GM12878 (cell line): ENCODE results near the gene TRA2B. TPM values are rescaled to one million over a fixed set of nuclear protein-coding genes. Genes with fewer than 3 reads are reported as not detected.

Experiments
- ATAC-seq: fragments of 200-7000 bp; cut with Tn5 transposase; 3 replicates; pipeline ENCODE4 v1.9.1; 2020; ENCODE audit warnings: mild to moderate bottlenecking, moderate library complexity
- BruUV-seq: library from RNA; stranded (reverse); fragments of 400-500 nt; replicated peaks from 2 replicates; lab custom pipeline; 2021; lab: Mats Ljungman, UMichigan
- CTCF ChIA-PET: fragments of 300-600 bp; sonication (Branson Sonifier 250); formaldehyde crosslinking; extraction: SDS; loops from one replicate; lab custom pipeline; 2021; ENCODE audit warnings: inconsistent platforms; lab: Yijun Ruan, JAX
- POLR2A ChIA-PET: fragments of 350-600 bp; formaldehyde crosslinking; extraction: SDS; loops from one replicate; lab custom pipeline; 2021; ENCODE audit warnings: inconsistent platforms; lab: Charles Lee
- RAD21 ChIA-PET: fragments of 300-600 bp; sonication (Branson Sonifier 250); formaldehyde crosslinking; loops from one replicate; lab custom pipeline; 2023; ENCODE audit warnings: antibody characterized with exemption; ENCODE audit not compliant: unreplicated experiment; lab: Charles Lee
- SMC1A ChIA-PET: fragments of 300-600 bp; sonication (Branson Sonifier 250); formaldehyde crosslinking; loops from one replicate; lab custom pipeline; 2023; ENCODE audit not compliant: unreplicated experiment, uncharacterized antibody; lab: Charles Lee
- DNase-seq: peaks from one replicate; pipeline ENCODE4 v3.0.0-alpha.2; 2011; ENCODE audit warnings: low read depth, low spot score
- FAIRE-seq: peaks from 3 replicates; lab custom pipeline; 2011; peaks lifted over from hg19 to GRCh38; lab: Jason Lieb, UNC
- H2AFZ ChIP-seq: 2 replicates; pipeline ENCODE4 v1.6.0; 2011; ENCODE audit warnings: low read depth, low read length, control low read depth; ENCODE audit not compliant: control insufficient read depth
- H3K27ac ChIP-seq: 2 replicates; pipeline ENCODE4 v1.5.1; 2011; ENCODE audit warnings: control low read depth; ENCODE audit not compliant: control insufficient read depth, insufficient read depth
- H3K27me3 ChIP-seq, 2 experiments: replicated peaks in 1 of 2; 2 replicates each; pipeline versions ENCODE4 v1.6.0 to v1.6.1; 2011; ENCODE audit warnings: low read length in 1 of 2; ENCODE audit not compliant: control insufficient read depth in 2 of 2, insufficient read depth in 2 of 2
- H3K36me3 ChIP-seq, 2 experiments: 2 replicates each; pipeline ENCODE4 v1.5.1; 2011; ENCODE audit warnings: low read length in 1 of 2; ENCODE audit not compliant: control insufficient read depth in 2 of 2, insufficient read depth in 2 of 2
- H3K4me1 ChIP-seq: 2 replicates; pipeline ENCODE4 v1.6.1; 2011; ENCODE audit warnings: mild to moderate bottlenecking, low read length, moderate library complexity, mixed read lengths; ENCODE audit not compliant: control insufficient read depth, insufficient read depth
- H3K4me2 ChIP-seq: 2 replicates; pipeline ENCODE4 v1.6.0; 2011; ENCODE audit warnings: control low read depth; ENCODE audit not compliant: control insufficient read depth, insufficient read depth
- H3K4me3 ChIP-seq: fragments of 200-600 bp; sonication (generic); 2 replicates; pipeline ENCODE4 v1.5.1; 2016
- H3K79me2 ChIP-seq: 2 replicates; pipeline ENCODE4 v1.6.0; 2011; ENCODE audit warnings: low read length; ENCODE audit not compliant: control insufficient read depth, insufficient read depth
- H3K9ac ChIP-seq: 2 replicates; pipeline ENCODE4 v1.8.0; 2011; ENCODE audit warnings: low read length, control low read depth, mixed read lengths; ENCODE audit not compliant: control insufficient read depth, insufficient read depth
- H3K9me3 ChIP-seq: replicated peaks from 3 replicates; pipeline ENCODE4 v1.5.1; 2011; ENCODE audit warnings: mild to moderate bottlenecking, low read length; ENCODE audit not compliant: control insufficient read depth, insufficient read depth
- H4K20me1 ChIP-seq: 2 replicates; pipeline ENCODE4 v1.6.0; 2011; ENCODE audit not compliant: control insufficient read depth, insufficient read depth
- CBX3 ChIP-seq: fragments of 200-600 bp; sonication (generic); IDR thresholded peaks from 2 replicates; pipeline ENCODE4 v1.6.1; 2016; ENCODE audit warnings: low read depth, borderline replicate concordance
- IRF3 ChIP-seq: fragments of 450-650 bp; IDR thresholded peaks from 2 replicates; pipeline ENCODE4 v1.6.1; 2014; ENCODE audit warnings: mild to moderate bottlenecking
- MLLT1 ChIP-seq: fragments of 450-650 bp; IDR thresholded peaks from 2 replicates; pipeline ENCODE4 v1.6.1; 2016; ENCODE audit warnings: mild to moderate bottlenecking
- MYB ChIP-seq: fragments of 150-350 bp; IDR thresholded peaks from 2 replicates; pipeline ENCODE4 v1.6.1; 2014; ENCODE audit warnings: mild to moderate bottlenecking, low read depth, low read length, borderline replicate concordance
- SKIL ChIP-seq: fragments of 450-650 bp; IDR thresholded peaks from 2 replicates; pipeline ENCODE4 v1.6.1; 2017; ENCODE audit warnings: mild to moderate bottlenecking, low read depth, inconsistent platforms; ENCODE audit not compliant: poor library complexity, severe bottlenecking
- SP1 ChIP-seq: IDR thresholded peaks from one replicate; pipeline ENCODE4 v1.6.1; 2011; ENCODE audit warnings: low read depth, low read length
- TAF1 ChIP-seq: IDR thresholded peaks from 2 replicates; pipeline ENCODE4 v1.6.1; 2011; ENCODE audit warnings: mild to moderate bottlenecking, low read depth, low read length, borderline replicate concordance
- ZZZ3 ChIP-seq: IDR thresholded peaks from 2 replicates; pipeline ENCODE4 v1.6.1; 2011; ENCODE audit warnings: low read depth; ENCODE audit not compliant: control insufficient read depth, insufficient read length
- WGBS: methylation state at CpG from one replicate; pipeline ENCODE4 v1.1.6; 2016; ENCODE audit warnings: low lambda C conversion rate; ENCODE audit not compliant: insufficient replicate concordance, insufficient coverage; ENCODE audit errors: missing lambda C conversion rate; 5-methylcytosine and 5-hydroxymethylcytosine counted together
- in situ Hi-C: fragments of 300-500 bp; cut with MboI; formaldehyde crosslinking; loops from 9 replicates; pipeline ENCODE4 v1.14.3; 2018; ENCODE audit warnings: mixed read lengths
- intact Hi-C: fragments of 100-400 bp; cut with micrococcal nuclease; formaldehyde crosslinking; loops from one replicate; pipeline ENCODE4 v1.14.2; 2022; ENCODE audit not compliant: unreplicated experiment
- polyA plus RNA-seq, 11 experiments: library from polyadenylated mRNA; depleted of rRNA in 4 of 11; unstranded in 6 of 11; stranded (reverse) in 5 of 11; fragments of >200 nt; fragmentation: Nextera tagmentation in 4 of 11; fragmentation: Illumina TruSeq in 1 of 11; extraction: Ambion mirVana in 4 of 11; extraction: Trizol in 1 of 11; gene quantifications; 1 replicate in 1 of 11; 2 replicates in 10 of 11; pipeline versions ENCODE4 v1.2.1 to v1.2.3, GENCODE V29; 2011 to 2016; ENCODE audit warnings: inconsistent platforms in 2 of 11, missing spikeins in 2 of 11, low read depth in 1 of 11
- total RNA-seq, 4 experiments: library from RNA; depleted of rRNA in 3 of 4; stranded (reverse); fragments of >200 nt in 3 of 4; fragmentation: Illumina TruSeq in 1 of 4; extraction: Trizol in 1 of 4; gene quantifications; 2 replicates each; pipeline versions ENCODE4 v1.2.1 to v1.2.3, GENCODE V29; 2013 to 2021

TRA2B gene
- total and polyA plus RNA-seq, 10 of the 15 experiments (the other 5 are each of a cell fraction or from before 2014, with no cell fraction given), result 130 to 317 (median 278) TPM

- TF ChIP-seq MYB (no peak), SP1 (no peak)
- TF ChIP-seq, all 136 proteins: peak for 0
Measured at GRCh38 chr3:185978516-185978915, 40.7 kb upstream of the TRA2B start (continued).

- H3K27ac ChIP-seq, result no peak overlapping the region
- intact Hi-C loops (loop anchor here (2.0 kb wide), 1 partner anchor 639 kb away; no protein-coding TSS in a partner anchor), in situ Hi-C loops (no loop called here)
- RAD21 ChIA-PET, result interaction anchor here (0.8 to 7.8 kb wide), 6 partner anchors 11 to 639 kb away, joined by 4 to 133 read pairs (median 10); no protein-coding TSS in a partner anchor
- H3K4me1 ChIP-seq, result peaks cover 4% of the 10 kb centered on the region; the same call in 1 of the 2 replicates
- BruUV-seq, result no TSS peak
- SMC1A ChIA-PET, result interaction anchor here (0.6 to 7.7 kb wide), 13 partner anchors 9 to 639 kb away, joined by 3 to 85 read pairs (median 5); partner anchors contain the start of gene CRYGS
- ATAC-seq, result no peak
- H3K4me3 ChIP-seq, result no peak overlapping the region
- no peaks in the 10 kb centered on the region for H3K27me3 ChIP-seq
- CTCF ChIA-PET, result interaction anchor here (0.8 to 7.9 kb wide), 23 partner anchors 9 to 844 kb away, joined by 3 to 87 read pairs (median 5); partner anchors contain the start of gene DNAJB11
- TF ChIP-seq MLLT1 (no peak), ZZZ3 (no peak), TAF1 (no peak), CBX3 (no peak), SKIL (no peak), IRF3 (no peak)
- no peaks in the 10 kb centered on the region for H3K36me3 ChIP-seq
- H3K4me2 ChIP-seq, result 0 out of 2 replicates have a peak overlapping the region, but pooled peaks have one; percentile 7
- H3K9ac ChIP-seq, result no peak overlapping the region
- no peaks in the 10 kb centered on the region for H4K20me1 ChIP-seq
- 0% methylated on average over 3 of the region's 3 CpGs for WGBS
- no peak for DNase-seq
- POLR2A ChIA-PET, result no interaction called here
- no peaks in the 10 kb centered on the region for H3K9me3 ChIP-seq
- H2AFZ ChIP-seq, result peak overlapping the region; percentile 62
- no peaks in the 10 kb centered on the region for H3K79me2 ChIP-seq
- FAIRE-seq, result no peak
Measured at GRCh38 chr3:185977679-185978040, 39.8 kb upstream of the TRA2B start.
